SU-DHL-6 (cell line): ENCODE measurements around the gene AFAP1.

Experiments used
- CTCF ChIP-seq: fragments of 200-600 bp; sonication (generic); IDR thresholded peaks from one replicate; pipeline ENCODE4 v1.5.1; 2017; ENCODE audit warnings: antibody characterized with exemption, mild to moderate bottlenecking, low read length, moderate library complexity; ENCODE audit not compliant: insufficient read depth, poor library complexity, severe bottlenecking
- EZH2phosphoT487 ChIP-seq: fragments of 200-600 bp; sonication (generic), shearing (Covaris generic); conservative IDR thresholded peaks from 2 replicates; pipeline ENCODE4 v1.6.1; 2018; ENCODE audit warnings: mild to moderate bottlenecking, antibody characterized with exemption, low read length, moderate library complexity, mixed read lengths

- TF ChIP-seq CTCF, result no peak
- TF ChIP-seq EZH2phosphoT487, result no peak
Observed at GRCh38 chr4:7908668-7909067, 31.0 kb downstream of the AFAP1 start.
